Hepatocyte (in vitro differentiated cells): ENCODE data around the gene SMIM45.

Source experiments
- DNase-seq: peaks from one replicate; pipeline ENCODE4 v3.0.0-alpha.2; 2016; ENCODE audit warnings: low spot score
- H2AFZ ChIP-seq: fragments of 200-600 bp; sonication (generic); 2 replicates; pipeline ENCODE4 v1.6.0; 2016; ENCODE audit warnings: antibody characterized with exemption, mild to moderate bottlenecking
- H3K27ac ChIP-seq: fragments of 200-600 bp; sonication (generic); 2 replicates; pipeline ENCODE4 v1.5.1; 2016; ENCODE audit warnings: mild to moderate bottlenecking
- H3K27me3 ChIP-seq: fragments of 200-600 bp; sonication (generic); 2 replicates; pipeline ENCODE4 v1.6.1; 2016
- H3K36me3 ChIP-seq: fragments of 200-600 bp; sonication (generic); replicated peaks from 2 replicates; pipeline ENCODE4 v1.5.1; 2016; ENCODE audit warnings: low read depth; ENCODE audit not compliant: insufficient read depth
- H3K4me1 ChIP-seq: fragments of 200-600 bp; sonication (generic); 2 replicates; pipeline ENCODE4 v1.5.1; 2016; ENCODE audit warnings: mild to moderate bottlenecking, moderate library complexity; ENCODE audit not compliant: insufficient read depth
- H3K4me2 ChIP-seq: fragments of 200-600 bp; sonication (generic); 2 replicates; pipeline ENCODE4 v1.6.0; 2016
- H3K4me3 ChIP-seq: fragments of 200-600 bp; sonication (generic); 2 replicates; pipeline ENCODE4 v1.5.1; 2016; ENCODE audit warnings: mild to moderate bottlenecking
- H3K79me2 ChIP-seq: fragments of 200-600 bp; sonication (generic); 2 replicates; pipeline ENCODE4 v1.6.0; 2017; ENCODE audit warnings: mild to moderate bottlenecking
- H3K9me2 ChIP-seq: fragments of 200-600 bp; sonication (generic); replicated peaks from 2 replicates; pipeline ENCODE4 v1.6.0; 2017; ENCODE audit warnings: mild to moderate bottlenecking; ENCODE audit not compliant: insufficient read depth
- H3K9me3 ChIP-seq: fragments of 200-600 bp; sonication (generic); 2 replicates; pipeline ENCODE4 v1.5.1; 2016; ENCODE audit warnings: low read depth, mild to moderate bottlenecking
- H4K20me1 ChIP-seq: fragments of 200-600 bp; sonication (generic); 2 replicates; pipeline ENCODE4 v1.6.0; 2016; ENCODE audit warnings: mild to moderate bottlenecking; ENCODE audit not compliant: insufficient read depth, poor library complexity, severe bottlenecking
- CTCF ChIP-seq: fragments of 200-600 bp; sonication (generic); IDR thresholded peaks from 2 replicates; pipeline ENCODE4 v1.5.1; 2016; ENCODE audit warnings: antibody characterized with exemption, mild to moderate bottlenecking; ENCODE audit not compliant: poor library complexity
- EZH2 ChIP-seq: fragments of 200-600 bp; sonication (generic); IDR thresholded peaks from 2 replicates; pipeline ENCODE4 v1.6.1; 2016; ENCODE audit warnings: antibody characterized with exemption, mild to moderate bottlenecking, borderline replicate concordance
- EZH2phosphoT487 ChIP-seq: fragments of 200-600 bp; sonication (generic); IDR thresholded peaks from one replicate; pipeline ENCODE4 v1.6.1; 2018; ENCODE audit warnings: antibody characterized with exemption, mild to moderate bottlenecking, low read depth, moderate library complexity; ENCODE audit not compliant: unreplicated experiment, severe bottlenecking
- WGBS: methylation state at CpG from one replicate; pipeline ENCODE4 v1.1.6; 2016; ENCODE audit warnings: low lambda C conversion rate; ENCODE audit errors: missing lambda C conversion rate; 5-methylcytosine and 5-hydroxymethylcytosine counted together

SMIM45 gene

GRCh38 chr22:41957941-41958556 is 6.1 kb downstream of the SMIM45 start:
- no peak overlapping the region for H3K4me3 ChIP-seq

GRCh38 chr22:41963453-41964111 is 11.6 kb downstream of the SMIM45 start:
- no peak overlapping the region for H3K27ac ChIP-seq
- no peak overlapping the region for H3K4me2 ChIP-seq
- H3K36me3 ChIP-seq: no peaks in the 10 kb centered on the region
- H2AFZ ChIP-seq: no peak overlapping the region
- no peaks in the 10 kb centered on the region for H3K4me1 ChIP-seq
- no peak for DNase-seq
- H4K20me1 ChIP-seq: no peaks in the 10 kb centered on the region
- 68% methylated on average over 9 of the region's 9 CpGs for whole genome bisulfite sequencing
- no peaks in the 10 kb centered on the region for H3K79me2 ChIP-seq
- no peaks in the 10 kb centered on the region for H3K27me3 ChIP-seq
- no peaks in the 10 kb centered on the region for H3K9me3 ChIP-seq
- TF ChIP-seq EZH2phosphoT487 (no peak), EZH2 (no peak), CTCF (no peak)
- no peaks in the 10 kb centered on the region for H3K9me2 ChIP-seq
- no peak overlapping the region for H3K4me3 ChIP-seq

More at GRCh38 chr22:41957941-41958556, 6.1 kb downstream of the SMIM45 start:
- H3K9me2 ChIP-seq: no peaks in the 10 kb centered on the region
- H3K9me3 ChIP-seq: no peaks in the 10 kb centered on the region
- no peaks in the 10 kb centered on the region for H3K79me2 ChIP-seq
- TF ChIP-seq EZH2 (no peak), CTCF (no peak), EZH2phosphoT487 (no peak)
- no peaks in the 10 kb centered on the region for H3K36me3 ChIP-seq
- DNase-seq: no peak
- WGBS: 55% methylated on average over 19 of the region's 23 CpGs
- no peaks in the 10 kb centered on the region for H3K27me3 ChIP-seq
- peak overlapping the region; percentile 74 for H2AFZ ChIP-seq
- peak overlapping the region; percentile 89 for H3K4me2 ChIP-seq
- H4K20me1 ChIP-seq: no peaks in the 10 kb centered on the region
- H3K27ac ChIP-seq: no peak overlapping the region
- H3K4me1 ChIP-seq: no peaks in the 10 kb centered on the region

GRCh38 chr22:41964112-41964491 is 12.2 kb downstream of the SMIM45 start:
- Histone ChIP-seq H3K4me2 (no peak overlapping the region), H3K27ac (no peak overlapping the region)
- WGBS: 81% methylated on average over 5 of the region's 5 CpGs

More at GRCh38 chr22:41964112-41964491, 12.2 kb downstream of the SMIM45 start:
- Histone ChIP-seq H3K9me3 (no peaks in the 10 kb centered on the region), H3K36me3 (no peaks in the 10 kb centered on the region), H3K27me3 (no peaks in the 10 kb centered on the region), H3K4me1 (no peaks in the 10 kb centered on the region), H3K4me3 (no peak overlapping the region), H3K9me2 (no peaks in the 10 kb centered on the region), H3K79me2 (no peaks in the 10 kb centered on the region), H4K20me1 (no peaks in the 10 kb centered on the region), H2AFZ (no peak overlapping the region)
- TF ChIP-seq CTCF (no peak), EZH2 (no peak)
- DNase-seq: no peak
